GM23338 (cell line): ENCODE results near the gene LSM14B. TPM values are rescaled to one million over a fixed set of nuclear protein-coding genes. Genes with fewer than 3 reads are reported as not detected.

Experiments used
- ATAC-seq: fragments of 200-7000 bp; cut with Tn5 transposase; 3 replicates; pipeline ENCODE4 v1.9.1; 2020
- DNase-seq: peaks from one replicate; pipeline ENCODE4 v3.0.0-alpha.2; 2015; ENCODE audit warnings: low spot score
- H2AFZ ChIP-seq: fragments of 200-600 bp; sonication (generic); 2 replicates; pipeline ENCODE4 v1.8.0; 2016; ENCODE audit warnings: antibody characterized with exemption, mild to moderate bottlenecking, moderate library complexity
- H3F3A ChIP-seq: fragments of 200-600 bp; sonication (generic); replicated peaks from 2 replicates; pipeline ENCODE4 v1.8.0; 2017; ENCODE audit warnings: antibody characterized with exemption, mixed run types, low read depth
- H3K27ac ChIP-seq: fragments of 200-600 bp; sonication (generic); 2 replicates; pipeline ENCODE4 v1.6.1; 2016; ENCODE audit warnings: low read depth
- H3K27me3 ChIP-seq: fragments of 200-600 bp; sonication (generic); 2 replicates; pipeline ENCODE4 v1.8.0; 2016; ENCODE audit warnings: mild to moderate bottlenecking, mixed run types, moderate library complexity; ENCODE audit not compliant: insufficient read depth
- H3K36me3 ChIP-seq: fragments of 200-600 bp; sonication (generic); 2 replicates; pipeline ENCODE4 v1.8.0; 2016; ENCODE audit warnings: mild to moderate bottlenecking; ENCODE audit not compliant: insufficient read depth
- H3K4me1 ChIP-seq: fragments of 200-600 bp; sonication (generic); 2 replicates; pipeline ENCODE4 v1.8.0; 2016; ENCODE audit warnings: mild to moderate bottlenecking, moderate library complexity; ENCODE audit not compliant: insufficient read depth
- H3K4me2 ChIP-seq: fragments of 200-600 bp; sonication (generic); 2 replicates; pipeline ENCODE4 v1.7.1; 2017; ENCODE audit warnings: mixed run types
- H3K4me3 ChIP-seq: fragments of 200-600 bp; sonication (generic); 2 replicates; pipeline ENCODE4 v1.6.1; 2016; ENCODE audit warnings: mixed run types
- H3K79me2 ChIP-seq: fragments of 200-600 bp; sonication (generic); replicated peaks from 2 replicates; pipeline ENCODE4 v1.8.0; 2017; ENCODE audit warnings: mild to moderate bottlenecking; ENCODE audit not compliant: insufficient read depth
- H3K9me2 ChIP-seq: fragments of 200-600 bp; sonication (generic); 2 replicates; pipeline ENCODE4 v1.8.0; 2017; ENCODE audit not compliant: insufficient read depth
- H4K20me1 ChIP-seq: fragments of 200-600 bp; sonication (generic); replicated peaks from 2 replicates; pipeline ENCODE4 v1.8.0; 2017; ENCODE audit warnings: mild to moderate bottlenecking; ENCODE audit not compliant: insufficient read depth
- H3K27ac Mint-ChIP-seq: 2 replicates; pipeline ENCODE4 v1.8.0; 2020; ENCODE audit warnings: inconsistent platforms, mild to moderate bottlenecking, moderate library complexity, mixed read lengths
- H3K27me3 Mint-ChIP-seq: 3 replicates; pipeline ENCODE4 v1.8.0; 2022; ENCODE audit warnings: low read depth, mild to moderate bottlenecking, moderate library complexity, mixed read lengths, inconsistent platforms; ENCODE audit not compliant: insufficient read depth, poor library complexity
- H3K36me3 Mint-ChIP-seq: 3 replicates; pipeline ENCODE4 v1.8.0; 2021; ENCODE audit warnings: low read depth, mild to moderate bottlenecking, inconsistent platforms, moderate library complexity, mixed read lengths
- H3K4me1 Mint-ChIP-seq: 3 replicates; pipeline ENCODE4 v1.8.0; 2020; ENCODE audit warnings: mild to moderate bottlenecking, inconsistent platforms, mixed read lengths
- H3K4me3 Mint-ChIP-seq: 3 replicates; pipeline ENCODE4 v1.8.0; 2021; ENCODE audit warnings: moderate library complexity, mild to moderate bottlenecking, inconsistent platforms, mixed read lengths
- H3K9me3 Mint-ChIP-seq: 3 replicates; pipeline ENCODE4 v1.8.0; 2020; ENCODE audit warnings: moderate library complexity, mild to moderate bottlenecking, inconsistent platforms, mixed read lengths
- CTCF ChIP-seq, 2 experiments: fragments of 200-600 bp in 1 of 2; sonication (generic) in 1 of 2; conservative IDR thresholded peaks; 2 replicates each; pipeline versions ENCODE4 v1.5.1 to v1.6.1; 2016 to 2017; ENCODE audit warnings: antibody characterized with exemption in 2 of 2, low read depth in 2 of 2, mild to moderate bottlenecking in 2 of 2, moderate library complexity in 1 of 2
- ETS1 ChIP-seq: IDR thresholded peaks from 2 replicates; pipeline ENCODE4 v1.6.1; 2016; ENCODE audit warnings: antibody characterized with exemption
- EZH2 ChIP-seq: fragments of 200-600 bp; sonication (generic); IDR thresholded peaks from one replicate; pipeline ENCODE4 v1.8.0; 2017; ENCODE audit warnings: antibody characterized with exemption, mild to moderate bottlenecking, low read depth; ENCODE audit not compliant: unreplicated experiment
- EZH2phosphoT487 ChIP-seq: fragments of 200-600 bp; sonication (generic); IDR thresholded peaks from one replicate; pipeline ENCODE4 v1.8.1; 2018; ENCODE audit warnings: antibody characterized with exemption; ENCODE audit not compliant: unreplicated experiment
- NANOG ChIP-seq: IDR thresholded peaks from 2 replicates; pipeline ENCODE4 v1.6.1; 2016; ENCODE audit warnings: antibody characterized with exemption, borderline replicate concordance
- REST ChIP-seq: IDR thresholded peaks from one replicate; pipeline ENCODE4 v1.6.1; 2018; ENCODE audit warnings: antibody characterized with exemption; ENCODE audit not compliant: unreplicated experiment
- STAT1 ChIP-seq: IDR thresholded peaks from one replicate; pipeline ENCODE4 v1.6.1; 2016; ENCODE audit warnings: antibody characterized with exemption; ENCODE audit not compliant: unreplicated experiment
- ZNF331 ChIP-seq: fragments of 250-450 bp; sonication (Bioruptor Pico); IDR thresholded peaks from 2 replicates; pipeline ENCODE4 v1.5.0; 2020; ENCODE audit warnings: low read depth, mild to moderate bottlenecking, moderate library complexity
- polyA plus RNA-seq: library from polyadenylated mRNA; unstranded; fragments of >200 nt; fragmentation: Nextera tagmentation; extraction: Ambion mirVana; gene quantifications from 2 replicates; pipeline ENCODE4 v1.2.1, GENCODE V29; 2016
- total RNA-seq: library from RNA; depleted of rRNA; stranded (reverse); fragments of >200 nt; shearing (Covaris generic); gene quantifications from 2 replicates; pipeline ENCODE4 v1.2.3, GENCODE V29; 2014

LSM14B gene
- total and polyA plus RNA-seq, 2 experiments from 2014 or later = 9.6 to 55.7 TPM

GRCh38 chr20:62168890-62169435 is 46.7 kb downstream of the LSM14B start (continued):
- no peak for TF ChIP-seq ETS1

GRCh38 chr20:62170536-62170935 is 48.3 kb downstream of the LSM14B start:
- no peak overlapping the region for H3K4me3 Mint-ChIP-seq
- ATAC-seq (no peak), DNase-seq (no peak)
- Histone ChIP-seq H3K4me2 (no peak overlapping the region), H3K79me2 (no peaks in the 10 kb centered on the region), H3K27me3 (no peaks in the 10 kb centered on the region), H3K4me3 (no peak overlapping the region), H4K20me1 (no peaks in the 10 kb centered on the region; the same call in 1 of the 2 replicates), H3F3A (no peaks in the 10 kb centered on the region), H3K36me3 (peaks cover 10% of the 10 kb centered on the region; the same call in 1 of the 2 replicates), H3K9me2 (no peaks in the 10 kb centered on the region), H2AFZ (no peak overlapping the region), H3K27ac (no peak overlapping the region), H3K4me1 (no peaks in the 10 kb centered on the region)
- H3K27ac Mint-ChIP-seq = no peak overlapping the region
- TF ChIP-seq EZH2 (no peak), REST (no peak), NANOG (no peak), EZH2phosphoT487 (no peak), CTCF (conservative IDR thresholded peaks at IDR 0.05; ENCODE audit: low read depth in 2 of 2) (no peak), ZNF331 (CRISPR knock-in tag) (no peak), STAT1 (no peak)
- peaks cover 22% of the 10 kb centered on the region for H3K27me3 Mint-ChIP-seq
- H3K9me3 Mint-ChIP-seq = no peaks in the 10 kb centered on the region; the same call in 2 of the 3 replicates
- H3K4me1 Mint-ChIP-seq = no peaks in the 10 kb centered on the region
- H3K36me3 Mint-ChIP-seq = peaks cover 35% of the 10 kb centered on the region
